Testis (tissue), 3 donors: ENCODE measurements around the gene NUDC. TPM values are rescaled to one million over a fixed set of nuclear protein-coding genes. Genes with fewer than 3 reads are reported as not detected.

ENCODE experiments used
- DNase-seq: peaks from one replicate; pipeline ENCODE4 v3.0.0-alpha.2; 2019
- H3K27ac ChIP-seq, 2 donors: fragments of 200-600 bp; sonication (generic); one replicate each; pipeline ENCODE4 v1.5.1; 2019
- H3K27me3 ChIP-seq: fragments of 200-600 bp; sonication (generic); one replicate; pipeline ENCODE4 v1.5.1; 2019
- H3K36me3 ChIP-seq: fragments of 200-600 bp; sonication (generic); one replicate; pipeline ENCODE4 v1.5.1; 2017; ENCODE audit warnings: low read depth; ENCODE audit errors: missing control alignments
- H3K4me1 ChIP-seq: fragments of 200-600 bp; sonication (generic); one replicate; pipeline ENCODE4 v1.5.1; 2019
- H3K4me3 ChIP-seq, 2 donors: fragments of 200-600 bp; sonication (generic); one replicate each; pipeline ENCODE4 v1.5.1; 2017 to 2019
- H3K9me3 ChIP-seq: fragments of 200-600 bp; sonication (generic); one replicate; pipeline ENCODE4 v1.5.1; 2017
- CTCF ChIP-seq, 3 experiments: fragments of 450-650 bp in 2 of 3; fragments of 200-600 bp in 1 of 3; sonication (generic) in 1 of 3; IDR thresholded peaks; one replicate each; pipeline ENCODE4 v1.5.1; 2016 to 2019; ENCODE audit warnings: antibody characterized with exemption in 3 of 3, mild to moderate bottlenecking in 2 of 3, moderate library complexity in 1 of 3
- POLR2A ChIP-seq: fragments of 450-650 bp; IDR thresholded peaks from one replicate; pipeline ENCODE4 v1.6.1; 2017; ENCODE audit warnings: antibody characterized with exemption, mild to moderate bottlenecking, moderate library complexity
- WGBS, 2 donors: methylation state at CpG; one replicate each; pipeline ENCODE4 v1.1.5; 2018; 5-methylcytosine and 5-hydroxymethylcytosine counted together
- intact Hi-C: fragments of 100-400 bp; cut with DNase I; formaldehyde crosslinking; loops from one replicate; pipeline ENCODE4 v1.15.1; 2023; ENCODE audit warnings: low total_unique reads
- polyA plus RNA-seq: library from polyadenylated mRNA; stranded (reverse); fragments of 350-450 nt; fragmentation: Illumina TruSeq; extraction: RNeasy Lipid Tissue Mini Kit (QIAGEN cat#74804); gene quantifications from one replicate; pipeline ENCODE4 v1.2.3, GENCODE V29; 2014; ENCODE audit warnings: low read depth, low replicate concordance; ENCODE audit not compliant: insufficient read depth
- total RNA-seq, 2 donors: library from RNA; depleted of rRNA; stranded (reverse); fragments of >200 nt; gene quantifications; one replicate each; pipeline ENCODE4 v1.2.3, GENCODE V29; 2016

The NUDC gene
- total and polyA plus RNA-seq, 3 donors from 2014 or later: 78.9 to 153 (median 95.0) TPM

- TF ChIP-seq CTCF (IDR thresholded peaks at IDR 0.05): no peak
- no peak for TF ChIP-seq POLR2A
- Histone ChIP-seq H3K27me3 (no peaks in the 10 kb centered on the region), H3K36me3 (no peaks in the 10 kb centered on the region), H3K9me3 (no peaks in the 10 kb centered on the region), H3K4me1 (peaks cover 9% of the 10 kb centered on the region), H3K4me3 (peak overlapping the region; percentile 77 to 93), H3K27ac (peak overlapping the region; percentile 63 to 79)
- WGBS, 2 donors: 48 to 56% methylated on average over 18 of the region's 18 CpGs
- intact Hi-C loops: no loop called here
- DNase-seq: no peak
Measured at GRCh38 chr1:26900815-26901511, 20.6 kb upstream of the NUDC start.

- Histone ChIP-seq H3K4me1 (no peaks in the 10 kb centered on the region), H3K27me3 (no peaks in the 10 kb centered on the region), H3K27ac (no peak overlapping the region), H3K4me3 (no peak overlapping the region), H3K9me3 (no peaks in the 10 kb centered on the region), H3K36me3 (no peaks in the 10 kb centered on the region)
- TF ChIP-seq CTCF (IDR thresholded peaks at IDR 0.05) (no peak), POLR2A (no peak)
- intact Hi-C loops: no loop called here
- no peak for DNase-seq
- 67 to 74% methylated on average over 6 of the region's 6 CpGs for WGBS, 2 donors
Measured at GRCh38 chr1:26907071-26907917, 14.2 kb upstream of the NUDC start.

- H3K27ac ChIP-seq: no peak overlapping the region
- WGBS, 2 donors: 88 to 94% methylated on average over 3 of the region's 3 CpGs
- H3K9me3 ChIP-seq: no peaks in the 10 kb centered on the region
- intact Hi-C loops: no loop called here
- DNase-seq: no peak
- no peak overlapping the region for H3K4me3 ChIP-seq
- TF ChIP-seq CTCF (IDR thresholded peaks at IDR 0.05) (no peak), POLR2A (no peak)
- H3K27me3 ChIP-seq: no peaks in the 10 kb centered on the region
- no peaks in the 10 kb centered on the region for H3K4me1 ChIP-seq
- no peaks in the 10 kb centered on the region for H3K36me3 ChIP-seq
Measured at GRCh38 chr1:26909951-26910342, 11.6 kb upstream of the NUDC start.

- H3K27ac ChIP-seq: no peak overlapping the region
- DNase-seq: no peak
- H3K4me1 ChIP-seq: no peaks in the 10 kb centered on the region
- TF ChIP-seq POLR2A: no peak
- no peak for TF ChIP-seq CTCF (IDR thresholded peaks at IDR 0.05)
- H3K4me3 ChIP-seq: no peak overlapping the region
- intact Hi-C loops: no loop called here
- WGBS, 2 donors: 90 to 94% methylated on average over 4 of the region's 4 CpGs
- H3K27me3 ChIP-seq: no peaks in the 10 kb centered on the region
- no peaks in the 10 kb centered on the region for H3K36me3 ChIP-seq
- no peaks in the 10 kb centered on the region for H3K9me3 ChIP-seq
Measured at GRCh38 chr1:26910343-26911160, 11.0 kb upstream of the NUDC start.
